GDM1 (cell line): ENCODE results near the gene AGAP2.

ENCODE experiments used
- DNase-seq: peaks from one replicate; lab custom pipeline; 2025; lab: John Stamatoyannopoulos, UW

AGAP2 gene

DNA sequence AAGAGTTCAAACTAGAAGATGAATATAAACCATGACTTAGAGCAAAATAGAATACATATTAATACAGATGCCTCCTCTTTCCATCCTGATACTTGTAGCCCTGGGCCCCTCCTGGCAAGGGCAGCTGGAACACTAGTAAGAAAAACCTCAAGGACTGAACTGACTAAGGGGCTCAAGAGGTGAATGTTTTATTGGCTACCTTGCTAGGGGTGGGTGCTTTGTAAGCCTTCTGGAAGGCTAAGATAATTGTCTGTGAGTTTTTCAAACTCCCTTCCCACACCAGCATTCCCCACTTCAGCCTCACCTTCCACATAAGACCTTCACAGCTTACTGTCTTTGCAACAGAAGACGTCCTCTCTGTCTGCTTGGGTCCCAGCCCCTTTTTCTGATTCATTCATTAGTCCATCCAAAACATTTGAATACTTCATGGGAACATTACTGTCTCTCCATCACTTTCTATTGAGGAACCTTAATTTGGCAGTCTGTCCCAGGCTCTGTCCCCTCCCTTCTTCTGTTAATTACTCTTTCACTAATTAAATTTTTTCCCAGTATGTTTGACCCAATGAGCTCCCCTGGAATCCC lies 15.3 kb upstream of the AGAP2 start:
- DNase-seq, result no peak

DNA sequence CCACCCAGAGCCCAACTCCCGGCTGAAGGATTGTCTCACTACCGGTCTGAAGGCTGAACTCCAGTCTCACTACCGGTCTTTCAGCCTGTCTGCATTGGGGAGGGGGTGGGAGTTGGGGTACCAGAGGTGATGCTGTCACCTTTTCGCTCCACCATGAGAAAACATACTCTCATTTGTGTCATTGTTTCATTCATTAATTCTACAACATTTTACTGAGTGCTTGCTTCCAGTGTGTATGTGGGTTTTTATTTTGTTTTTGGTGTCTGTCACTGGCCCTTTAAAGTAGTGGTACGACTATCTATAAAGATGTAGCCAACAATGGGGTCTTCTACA lies 14.1 kb upstream of the AGAP2 start:
- DNase-seq, result no peak

DNA sequence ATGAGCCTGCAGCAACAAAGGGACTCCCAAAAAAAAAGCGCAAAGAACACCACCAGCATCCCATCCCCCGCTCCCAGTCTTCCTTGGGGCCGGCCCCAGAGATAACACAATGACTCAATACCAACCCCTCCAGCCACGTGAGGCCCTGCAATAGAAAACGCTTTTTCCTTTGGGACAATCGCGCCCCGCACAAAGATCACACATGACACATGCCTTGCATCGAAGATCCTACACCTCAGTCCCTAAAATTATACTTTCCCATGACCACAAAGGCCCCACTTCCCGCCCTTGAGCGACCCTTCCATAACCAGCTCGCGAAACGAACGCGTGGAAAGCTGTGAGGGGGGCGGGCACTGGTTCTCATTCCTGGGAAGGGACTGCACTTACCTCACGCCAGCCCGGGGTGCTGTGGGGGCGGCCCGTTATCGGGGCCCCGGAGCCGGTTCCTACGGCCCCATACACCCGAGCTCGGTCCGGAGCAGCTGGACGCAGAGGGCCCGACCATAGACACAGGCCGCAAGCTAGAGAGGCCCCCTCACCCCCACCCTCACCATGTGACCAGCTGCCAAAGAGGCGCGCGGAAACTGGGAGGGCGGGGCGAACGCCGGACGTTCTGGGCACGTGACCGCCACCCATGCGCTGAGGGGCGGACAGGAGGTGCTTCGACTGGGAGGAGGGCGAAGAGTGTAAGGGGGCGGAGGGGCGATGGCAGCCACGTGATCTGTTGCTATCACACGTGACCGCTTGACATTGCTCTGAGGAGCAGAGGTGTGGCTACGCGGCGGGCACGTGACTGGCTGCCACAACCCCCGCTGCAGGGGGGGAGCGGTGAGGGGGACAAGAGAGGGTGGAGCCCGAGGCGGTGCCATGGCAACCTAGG lies 13.5 kb upstream of the AGAP2 start, which contains the start of gene CDK4:
Gene CDK4, minus strand, starts transcription at position 523 of the 880 bp plus-strand sequence. CDS start 593 bp downstream, outside the sequence.
- DNase-seq, result peak; percentile 100

GRCh38 chr12:57751432-57751787 lies 12.9 kb upstream of the AGAP2 start:
- DNase-seq, result no peak

DNA sequence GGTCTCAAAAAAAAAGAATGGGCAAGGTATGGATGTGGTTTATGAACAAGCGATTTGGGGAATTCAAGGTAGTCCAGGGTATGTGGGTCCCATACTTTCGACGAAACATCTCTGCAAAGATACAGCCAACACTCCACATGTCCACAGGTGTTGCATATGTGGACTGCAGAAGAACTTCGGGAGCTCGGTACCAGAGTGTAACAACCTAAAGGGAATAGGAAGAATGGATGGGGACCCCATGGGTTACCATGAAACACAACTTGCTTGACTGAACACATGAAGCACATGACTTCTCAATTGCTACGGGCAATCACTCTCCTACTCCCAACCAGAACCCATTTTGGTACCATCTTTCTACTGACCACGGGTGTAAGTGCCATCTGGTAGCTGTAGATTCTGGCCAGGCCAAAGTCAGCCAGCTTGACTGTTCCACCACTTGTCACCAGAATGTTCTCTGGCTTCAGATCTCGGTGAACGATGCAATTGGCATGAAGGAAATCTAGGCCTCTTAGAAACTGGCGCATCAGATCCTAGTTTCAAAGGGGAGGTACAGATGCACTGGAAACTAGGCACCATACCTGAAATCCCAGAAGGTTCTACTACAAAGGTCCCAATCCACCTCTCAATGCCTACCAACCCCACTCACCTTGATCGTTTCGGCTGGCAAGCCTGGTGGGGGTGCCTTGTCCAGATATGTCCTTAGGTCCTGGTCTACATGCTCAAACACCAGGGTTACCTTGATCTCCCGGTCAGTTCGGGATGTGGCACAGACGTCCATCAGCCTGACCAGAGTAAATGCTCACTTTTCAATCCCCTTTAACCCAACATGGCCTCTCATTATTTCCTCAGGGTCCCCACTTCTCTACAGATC lies 12.3 kb upstream of the AGAP2 start:
- no peak for DNase-seq

DNA sequence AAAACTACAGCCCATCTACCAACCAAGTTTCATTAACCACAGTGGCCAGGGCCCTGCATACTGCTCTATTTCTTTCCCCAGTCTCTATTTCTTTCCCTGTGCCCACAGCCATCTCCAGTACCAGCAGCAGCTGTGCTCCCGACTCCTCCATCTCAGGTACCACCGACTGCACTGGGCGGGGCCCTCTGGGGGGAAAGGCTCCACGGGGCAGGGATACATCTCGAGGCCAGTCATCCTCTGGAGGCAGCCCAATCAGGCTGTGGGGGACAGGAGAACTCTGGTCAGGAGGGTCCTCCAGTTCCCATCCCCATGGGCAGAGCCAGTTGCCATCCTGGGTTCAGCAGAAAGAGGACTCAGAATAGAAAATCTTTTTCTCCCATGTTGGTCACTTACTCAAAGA lies 10.5 kb upstream of the AGAP2 start:
- no peak for DNase-seq

- DNase-seq, result no peak
These were observed 7.5 kb upstream of the AGAP2 start for GRCh38 chr12:57746025-57746424.

- no peak for DNase-seq
These were observed 6.9 kb upstream of the AGAP2 start for GRCh38 chr12:57745485-57745881.

GRCh38 chr12:57744777-57745484 lies 6.4 kb upstream of the AGAP2 start, which contains the start of gene TSPAN31:
Gene TSPAN31 (plus strand): TSS chr12:57745039. CDS start chr12:57745155, 116 bp downstream.
- DNase-seq, result peak; percentile 96

DNA sequence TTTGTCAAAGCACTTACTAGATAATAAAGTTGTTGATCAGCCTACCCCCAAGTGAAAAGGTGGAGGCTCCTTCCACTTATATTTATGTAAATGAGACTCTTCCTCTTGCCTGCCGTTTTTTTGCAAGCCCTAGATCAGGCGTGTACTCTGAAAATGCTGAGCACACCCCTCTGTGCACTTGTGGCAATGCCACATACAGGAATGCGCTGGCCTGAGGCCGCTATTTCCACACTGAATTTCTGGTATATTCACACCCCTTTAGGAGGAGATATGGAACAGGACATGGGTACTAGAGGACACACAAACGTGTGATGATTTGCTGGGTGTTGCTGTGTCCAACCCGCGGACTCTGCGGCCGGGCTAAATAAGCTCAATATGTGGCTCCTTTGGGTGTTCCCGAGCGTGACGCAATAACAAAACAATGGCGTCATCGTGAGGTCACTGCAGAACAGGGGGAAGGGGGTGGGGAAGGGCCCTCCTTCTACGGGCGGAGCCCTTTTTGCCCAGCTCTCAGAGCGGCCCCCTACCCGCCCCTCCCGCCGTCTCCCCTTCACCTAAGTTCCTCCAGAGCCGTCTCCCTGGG lies 5.7 kb upstream of the AGAP2 start:
- peak; percentile 73 for DNase-seq

DNA sequence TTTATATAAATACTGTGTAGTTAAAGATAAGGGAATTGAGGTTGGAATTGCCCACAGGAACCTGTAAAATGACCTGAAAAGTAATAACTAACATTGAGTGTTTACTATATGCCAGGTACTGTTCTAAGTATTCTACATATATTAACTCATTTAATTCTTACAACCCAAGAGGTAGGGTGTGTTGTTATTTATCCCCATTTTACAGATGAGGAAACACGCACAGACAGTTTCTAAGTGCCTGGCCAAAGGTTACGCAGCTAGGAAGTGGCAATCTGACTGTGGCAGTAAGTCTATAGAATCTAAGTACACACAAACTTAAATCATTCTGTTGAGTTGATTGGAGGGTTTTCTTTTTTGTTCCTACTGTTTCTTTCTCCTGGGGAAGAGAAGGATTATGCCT lies 5.2 kb upstream of the AGAP2 start:
- no peak for DNase-seq

GRCh38 chr12:57741844-57742738 lies 3.5 kb upstream of the AGAP2 start:
- DNase-seq, result peak; percentile 77

GRCh38 chr12:57741413-57741789 lies 2.9 kb upstream of the AGAP2 start:
- DNase-seq, result no peak

DNA sequence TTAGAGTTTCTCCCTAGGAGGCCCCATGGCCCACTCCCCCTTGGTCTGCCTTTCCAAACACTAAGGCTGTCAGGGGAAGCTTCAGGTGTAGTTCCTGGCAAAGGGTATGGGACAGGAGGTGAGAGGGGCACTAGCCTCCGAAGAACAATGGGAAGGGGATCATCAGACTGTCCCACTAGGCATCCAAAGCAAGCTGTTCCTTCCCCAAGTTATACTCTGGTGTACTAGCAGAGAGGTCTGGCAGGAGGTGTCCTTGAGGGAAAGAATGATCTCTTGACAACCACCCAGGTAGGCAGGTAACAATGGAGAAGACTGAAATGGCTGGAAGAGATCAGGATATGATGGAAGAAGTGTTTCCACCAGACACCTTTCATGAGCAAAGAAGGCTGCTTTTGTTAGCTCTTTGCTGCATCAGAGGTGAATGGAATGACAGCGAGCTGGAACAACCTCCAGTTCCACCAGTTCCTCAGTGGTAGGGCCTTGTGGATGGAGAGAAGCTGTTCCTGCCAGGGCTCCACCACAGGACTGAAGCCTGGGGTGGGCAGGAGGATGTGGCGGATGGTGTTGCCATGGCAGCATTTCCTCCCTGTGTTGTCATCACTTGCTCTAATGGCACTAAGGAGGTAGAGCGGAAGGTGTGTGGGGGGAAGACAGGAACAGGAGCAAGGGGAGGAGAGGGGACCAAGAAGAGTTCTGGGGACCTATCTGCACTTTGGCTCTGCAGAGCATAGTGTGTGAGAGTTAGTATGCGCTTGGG lies 2.3 kb upstream of the AGAP2 start:
- DNase-seq, result peak; percentile 89

DNA sequence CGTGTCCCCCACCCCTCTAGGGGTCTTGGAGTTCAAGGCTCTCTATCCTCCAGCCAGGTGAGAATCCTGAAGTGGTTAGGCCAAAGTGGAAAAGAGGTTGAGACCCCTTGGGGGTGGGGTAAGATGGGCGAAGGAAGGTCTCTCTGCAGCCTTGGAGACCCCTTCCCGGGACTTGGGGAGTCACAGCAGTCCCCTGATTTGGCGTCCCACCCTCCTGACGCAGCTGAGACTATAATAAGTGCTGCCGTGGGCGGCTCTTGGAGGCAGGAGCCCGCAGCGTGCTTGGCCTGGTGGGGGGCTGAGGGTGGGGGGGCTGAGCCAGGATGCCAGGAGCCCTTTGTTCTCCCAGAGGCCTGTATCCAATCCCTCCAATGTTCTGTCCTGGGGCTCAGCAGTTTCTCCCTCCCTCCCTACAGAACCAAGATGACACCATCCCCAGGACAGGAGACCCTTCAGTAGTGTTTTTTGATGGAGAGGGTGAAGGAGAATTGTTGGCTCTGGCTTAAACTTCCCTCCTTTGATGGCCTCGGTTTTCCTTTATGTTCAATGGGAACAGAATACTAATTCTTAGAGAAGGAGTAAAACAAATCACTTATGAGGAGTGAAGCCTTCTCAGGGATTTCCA lies 1.5 kb upstream of the AGAP2 start:
- no peak for DNase-seq

- DNase-seq, result no peak
These were observed 845 bp upstream of the AGAP2 start for GRCh38 chr12:57739387-57739786.

DNA sequence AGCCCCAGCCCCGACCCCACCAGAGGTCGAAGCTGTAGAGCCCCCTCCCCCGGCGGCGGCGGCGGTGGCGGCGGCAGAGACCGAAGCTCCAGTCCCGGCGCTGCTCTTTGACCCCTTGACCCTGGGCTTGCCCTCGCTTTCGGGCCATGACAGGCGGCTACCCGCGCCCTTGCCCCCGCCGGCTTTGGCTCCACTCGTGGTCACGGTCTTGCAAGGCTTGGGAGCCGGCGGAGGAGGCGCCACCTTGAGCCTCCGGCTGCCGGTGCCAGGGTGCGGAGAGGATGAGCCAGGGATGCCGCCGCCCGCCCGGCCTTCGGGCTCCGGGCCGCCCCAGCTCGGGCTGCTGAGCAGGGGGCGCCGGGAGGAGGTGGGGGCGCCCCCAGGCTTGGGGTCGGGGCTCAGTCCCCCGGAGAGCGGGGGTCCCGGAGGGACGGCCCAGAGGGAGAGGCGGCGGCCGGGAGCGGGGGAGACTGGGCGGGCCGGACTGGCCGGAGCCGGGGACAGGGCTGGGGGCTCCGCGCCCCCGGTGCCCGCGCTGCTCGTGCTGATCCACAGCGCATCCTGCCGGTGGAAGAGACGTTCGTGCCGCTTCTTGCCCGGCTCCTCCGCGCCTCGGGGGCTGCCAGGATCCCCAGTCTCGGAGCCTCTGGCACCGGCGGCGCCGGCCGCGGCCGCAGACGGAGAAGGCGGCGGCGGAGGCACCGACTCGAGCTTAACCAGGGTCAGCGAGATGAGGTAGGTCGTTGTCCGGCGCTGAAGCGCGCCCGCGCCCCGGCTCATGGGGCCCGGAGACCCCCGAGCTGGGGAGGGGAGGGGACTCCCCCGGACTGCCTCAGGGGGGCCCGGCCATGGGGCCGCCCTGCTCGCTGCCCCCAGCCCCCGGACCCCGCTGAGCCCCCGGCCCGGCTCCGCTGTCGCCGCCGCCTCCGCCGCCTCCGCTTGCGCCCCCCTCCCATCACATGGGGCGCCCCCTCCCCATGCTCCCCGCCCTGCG lies 778 bp downstream of the AGAP2 start:
- no peak for DNase-seq
